DMS79 treated with DMSO at 0.1 percent for 48 hours (cell line): ENCODE measurements around the gene AIF1L.

Source experiments
- DNase-seq: peaks from one replicate; lab custom pipeline; 2025; lab: John Stamatoyannopoulos, UW

Gene AIF1L

GRCh38 chr9:131096269-131097125 is at the start of gene AIF1L:
Gene AIF1L, plus strand, starts transcription at chr9:131096531. Its CDS starts 99 bp downstream, at chr9:131096630.
- peak; percentile 63 for DNase-seq

- DNase-seq: peak; percentile 60
These were observed 49.6 kb upstream of the AIF1L start for GRCh38 chr9:131046581-131047202.

GRCh38 chr9:131048332-131048731 is 48.0 kb upstream of the AIF1L start:
- DNase-seq: no peak

GRCh38 chr9:131048820-131049219 is 47.5 kb upstream of the AIF1L start:
- DNase-seq: no peak

GRCh38 chr9:131049829-131050715 is 46.3 kb upstream of the AIF1L start:
- DNase-seq: no peak

GRCh38 chr9:131050831-131051230 is 45.5 kb upstream of the AIF1L start:
- DNase-seq: no peak

- no peak for DNase-seq
These were observed 44.5 kb upstream of the AIF1L start for GRCh38 chr9:131051592-131052517.

- no peak for DNase-seq
These were observed 42.4 kb upstream of the AIF1L start for GRCh38 chr9:131053896-131054295.

- DNase-seq: no peak
These were observed 39.4 kb upstream of the AIF1L start for GRCh38 chr9:131056781-131057506.

- DNase-seq: no peak
These were observed 35.3 kb upstream of the AIF1L start for GRCh38 chr9:131060900-131061630.

GRCh38 chr9:131062969-131063368 is 33.4 kb upstream of the AIF1L start:
- no peak for DNase-seq

GRCh38 chr9:131065599-131065998 is 30.7 kb upstream of the AIF1L start:
- DNase-seq: no peak

- DNase-seq: no peak
These were observed 28.7 kb upstream of the AIF1L start for GRCh38 chr9:131067625-131068024.

GRCh38 chr9:131068076-131068816 is 28.1 kb upstream of the AIF1L start:
- DNase-seq: no peak

GRCh38 chr9:131069699-131070098 is 26.6 kb upstream of the AIF1L start:
- DNase-seq: no peak

- DNase-seq: no peak
These were observed 24.0 kb upstream of the AIF1L start for GRCh38 chr9:131072107-131072870.

GRCh38 chr9:131072871-131073237 is 23.5 kb upstream of the AIF1L start:
- DNase-seq: no peak
